Muscle layer of colon (tissue), 2 donors: ENCODE data around the gene PUM2.

Experiments used
- H3K27ac ChIP-seq: one replicate; pipeline ENCODE4 v1.7.0; 2013; ENCODE audit warnings: low read depth, mild to moderate bottlenecking, low read length, moderate library complexity
- H3K27me3 ChIP-seq, 2 donors: one replicate each; pipeline ENCODE4 v1.7.0; 2013; ENCODE audit warnings: low read length in 2 of 2, mild to moderate bottlenecking in 2 of 2; ENCODE audit not compliant: insufficient read depth in 2 of 2, control insufficient read depth in 1 of 2
- H3K36me3 ChIP-seq: one replicate; pipeline ENCODE4 v1.7.0; 2013; ENCODE audit warnings: mild to moderate bottlenecking, low read length; ENCODE audit not compliant: insufficient read depth
- H3K4me1 ChIP-seq: one replicate; pipeline ENCODE4 v1.7.0; 2013; ENCODE audit warnings: mild to moderate bottlenecking, low read length; ENCODE audit not compliant: insufficient read depth
- H3K4me3 ChIP-seq, 2 donors: one replicate each; pipeline ENCODE4 v1.7.0; 2013; ENCODE audit warnings: low read length in 2 of 2, low read depth in 1 of 2, mild to moderate bottlenecking in 1 of 2, moderate library complexity in 1 of 2
- H3K9ac ChIP-seq: one replicate; pipeline ENCODE4 v1.7.0; 2013; ENCODE audit warnings: low read length
- H3K9me3 ChIP-seq: one replicate; pipeline ENCODE4 v1.7.0; 2013; ENCODE audit warnings: mild to moderate bottlenecking, low read length
- donor health status: abdominal sarcoma.
- donor health status: Adenocarcinoma of cecum.

PUM2 gene

DNA sequence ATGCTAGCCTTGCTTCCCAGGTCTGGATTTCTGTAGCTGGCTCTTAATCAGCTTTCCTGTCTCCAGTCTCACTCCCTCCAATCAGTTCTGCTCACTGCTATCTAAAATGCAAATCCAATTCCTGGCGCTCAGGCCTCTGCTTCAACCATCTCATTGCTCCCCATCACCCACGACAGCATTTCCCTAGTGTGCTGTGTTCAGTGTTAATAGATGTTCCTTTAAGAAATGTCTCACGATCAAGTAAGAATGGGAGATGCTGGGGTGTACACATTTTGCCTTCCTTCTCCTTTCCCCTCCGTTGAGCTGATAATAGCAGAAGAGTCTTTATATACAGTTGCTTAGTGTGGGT lies 1.6 kb upstream of the PUM2 start:
- Histone ChIP-seq H3K27me3 (no peaks in the 10 kb centered on the region), H3K4me1 (peaks cover 34% of the 10 kb centered on the region), H3K4me3 (no peak overlapping the region), H3K36me3 (no peaks in the 10 kb centered on the region), H3K9me3 (no peaks in the 10 kb centered on the region), H3K9ac (peak overlapping the region; percentile 62), H3K27ac (peak overlapping the region; percentile 96)

DNA sequence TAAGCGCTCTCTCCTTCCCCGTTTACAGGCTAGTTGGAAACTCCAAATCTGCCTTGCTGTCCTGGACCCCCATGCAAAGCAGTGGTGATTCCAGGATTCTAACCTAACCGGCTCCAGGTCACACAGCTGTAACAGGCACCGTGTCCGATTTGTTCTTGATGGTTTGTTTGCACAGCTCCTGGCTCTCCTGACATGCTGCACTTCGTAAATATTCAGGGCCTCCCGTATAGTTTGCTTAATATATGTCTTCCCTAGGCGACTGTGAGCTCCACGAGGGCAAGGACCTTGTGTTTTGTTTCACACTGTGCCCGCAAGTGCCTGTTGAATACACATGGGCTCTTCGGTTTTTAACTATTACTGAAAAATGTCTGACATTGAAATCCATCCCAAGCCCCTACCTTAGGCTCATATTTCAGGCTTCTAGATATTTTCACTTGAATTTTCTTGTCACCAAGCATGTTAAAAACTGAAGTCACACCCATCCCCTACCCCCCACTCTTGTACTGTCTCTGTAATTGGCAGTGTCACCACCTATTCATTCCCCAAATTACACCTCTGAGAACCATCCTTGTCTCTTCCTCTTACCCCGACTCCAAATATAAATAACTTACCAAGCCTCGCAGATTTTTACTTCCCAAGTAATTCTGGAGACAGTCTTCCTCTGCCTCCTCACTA lies 1.0 kb upstream of the PUM2 start:
- peaks cover 39% of the 10 kb centered on the region for H3K4me1 ChIP-seq
- H3K36me3 ChIP-seq: no peaks in the 10 kb centered on the region

DNA sequence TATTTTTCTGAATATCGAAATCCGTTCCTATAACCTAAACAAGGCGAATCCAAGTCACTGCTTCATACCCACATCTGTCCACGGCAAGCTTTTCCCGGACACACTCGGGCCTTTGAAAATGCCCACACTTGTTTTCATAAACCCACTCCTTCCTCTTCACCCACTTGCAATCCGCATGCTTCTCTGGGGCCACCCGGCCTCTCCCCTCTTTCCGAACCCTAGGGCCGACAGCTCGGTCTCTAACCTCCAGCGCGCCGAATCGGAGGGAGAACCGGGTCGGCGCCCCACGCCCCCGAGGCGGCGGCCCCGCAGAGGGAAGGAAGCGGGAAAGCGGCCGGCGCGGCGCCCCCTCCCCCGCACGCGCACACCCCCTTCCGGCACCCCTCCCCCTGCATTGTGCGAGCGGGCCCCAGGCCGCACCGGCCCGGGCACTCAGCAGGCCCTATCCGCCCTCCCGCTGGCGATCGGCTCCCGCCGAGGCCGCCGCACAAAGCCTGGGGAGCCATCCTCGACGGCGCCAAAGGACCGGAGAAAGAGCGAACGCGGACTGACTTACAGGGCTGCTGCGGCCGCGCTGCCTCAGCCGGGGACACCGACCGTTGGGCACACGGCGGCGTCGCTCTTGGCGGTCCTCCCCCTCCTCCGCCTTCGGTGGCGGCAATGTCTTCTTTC lies 467 bp downstream of the PUM2 start:
- Histone ChIP-seq H3K36me3 (no peaks in the 10 kb centered on the region), H3K4me1 (peaks cover 45% of the 10 kb centered on the region), H3K9ac (peak overlapping the region; percentile 17), H3K4me3 (peak overlapping the region; percentile 79 to 93), H3K9me3 (no peaks in the 10 kb centered on the region), H3K27ac (peak overlapping the region; percentile 96), H3K27me3 (no peaks in the 10 kb centered on the region)

More for the DNA sequence above, 1.0 kb upstream of the PUM2 start:
- Histone ChIP-seq H3K9me3 (no peaks in the 10 kb centered on the region), H3K4me3 (peak overlapping the region; percentile 72 to 85), H3K27ac (peak overlapping the region; percentile 96), H3K27me3 (no peaks in the 10 kb centered on the region), H3K9ac (peak overlapping the region; percentile 62)

DNA sequence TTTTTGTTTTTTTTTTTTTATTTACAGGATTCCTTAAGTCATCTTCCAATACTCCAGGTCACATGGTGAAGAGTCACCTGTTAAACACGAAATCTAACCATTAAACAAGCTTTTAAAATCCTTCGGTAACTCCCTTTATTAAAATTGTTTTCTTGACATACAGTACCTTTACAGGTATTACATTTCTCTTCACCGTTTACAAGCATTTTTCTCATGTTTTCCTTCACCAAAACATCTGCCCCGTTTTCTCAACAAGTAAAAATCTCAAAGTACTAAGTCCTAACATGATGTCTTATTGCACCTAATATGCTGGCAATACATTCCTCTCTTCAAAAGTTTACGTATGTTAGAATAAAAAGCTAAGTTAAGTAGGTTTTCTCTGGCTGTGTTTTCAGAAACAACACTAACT lies 1.1 kb downstream of the PUM2 start:
- H3K9me3 ChIP-seq: no peaks in the 10 kb centered on the region
- peaks cover 45% of the 10 kb centered on the region for H3K4me1 ChIP-seq
- H3K27me3 ChIP-seq: no peaks in the 10 kb centered on the region
- peak overlapping the region; percentile 17 for H3K9ac ChIP-seq
- no peaks in the 10 kb centered on the region for H3K36me3 ChIP-seq
- peak overlapping the region; percentile 96 for H3K27ac ChIP-seq
- peak overlapping the region; percentile 79 to 93 for H3K4me3 ChIP-seq

DNA sequence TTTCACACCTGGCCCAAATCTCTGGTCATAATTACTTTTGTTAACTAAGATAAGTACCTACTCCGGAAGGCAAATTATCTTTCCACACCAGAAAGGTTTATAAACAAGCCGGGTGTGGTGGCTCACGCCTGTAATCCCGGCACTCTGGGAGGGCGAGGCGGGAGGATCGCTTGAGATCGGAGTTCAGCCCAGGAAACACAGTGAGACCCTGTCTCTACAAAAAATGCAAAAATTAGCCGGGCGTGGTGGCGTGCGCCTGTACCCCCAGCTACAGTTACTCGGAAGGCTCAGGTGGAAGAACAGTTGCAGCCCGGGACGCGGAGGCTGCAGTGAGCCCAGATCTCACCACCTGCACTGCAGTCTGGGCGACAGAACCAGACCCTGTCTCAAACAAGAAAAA lies 2.1 kb downstream of the PUM2 start:
- peaks cover 45% of the 10 kb centered on the region for H3K4me1 ChIP-seq
- H3K27ac ChIP-seq: no peak overlapping the region
- no peaks in the 10 kb centered on the region for H3K27me3 ChIP-seq
- H3K9ac ChIP-seq: no peak overlapping the region
- no peak overlapping the region for H3K4me3 ChIP-seq
- no peaks in the 10 kb centered on the region for H3K9me3 ChIP-seq
- H3K36me3 ChIP-seq: no peaks in the 10 kb centered on the region

DNA sequence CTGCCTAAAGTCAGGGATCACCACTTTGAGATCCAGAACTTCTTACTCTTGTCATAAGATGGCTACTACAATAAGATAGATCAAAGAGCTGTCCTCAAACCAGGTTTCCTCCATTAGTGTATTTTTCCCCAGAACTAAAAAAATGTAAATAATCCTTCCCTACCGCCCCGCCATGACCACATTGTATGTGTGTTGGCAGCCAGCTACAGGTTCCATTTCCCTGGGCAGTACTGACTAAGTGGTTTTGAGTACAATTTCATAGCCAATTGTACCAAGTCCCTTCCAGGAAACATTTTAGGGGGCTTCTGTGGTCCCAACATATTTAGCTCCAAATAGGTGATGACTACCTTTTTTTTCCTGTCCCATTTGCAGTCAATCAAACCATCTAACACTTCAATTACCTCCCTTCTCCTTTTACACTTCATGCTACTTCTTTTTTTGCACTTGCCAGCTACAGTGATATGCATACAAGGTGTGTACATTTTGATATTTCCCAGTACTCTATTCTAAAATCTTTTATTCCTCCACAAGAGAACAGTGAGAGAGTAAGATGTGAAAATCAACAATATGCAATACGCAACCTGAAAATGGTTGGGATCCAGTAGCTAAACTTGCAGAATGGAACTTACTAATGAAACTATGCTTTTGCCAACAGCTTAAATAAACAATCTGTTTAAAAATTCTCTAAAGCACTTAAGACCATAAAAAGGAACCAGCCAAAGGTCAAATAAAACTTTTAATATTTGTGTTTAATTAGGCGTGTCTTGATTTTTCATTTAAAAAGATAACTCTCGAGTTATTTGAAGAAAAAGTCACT lies 3.9 kb downstream of the PUM2 start:
- Histone ChIP-seq H3K27me3 (no peaks in the 10 kb centered on the region), H3K9ac (no peak overlapping the region), H3K27ac (no peak overlapping the region), H3K9me3 (no peaks in the 10 kb centered on the region), H3K36me3 (no peaks in the 10 kb centered on the region), H3K4me3 (no peak overlapping the region), H3K4me1 (peaks cover 38% of the 10 kb centered on the region)

DNA sequence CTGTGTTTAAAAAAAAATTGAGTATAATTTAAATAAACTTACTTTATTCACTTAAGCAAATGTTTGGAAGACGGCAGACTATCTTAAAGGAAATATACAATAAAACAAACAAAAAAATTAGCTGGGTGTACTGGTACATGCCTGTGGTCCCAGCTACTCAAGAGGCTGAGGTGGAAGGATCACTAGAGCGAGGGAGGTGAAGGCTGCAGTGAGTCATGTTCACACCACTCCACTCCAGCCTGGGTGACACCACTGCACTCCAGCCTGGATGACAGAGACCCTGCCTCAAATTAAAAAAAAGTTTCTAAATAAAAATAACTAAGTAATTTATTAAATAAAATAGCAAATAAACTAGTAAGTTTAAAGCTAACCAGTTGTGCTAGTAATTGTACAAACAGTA lies 7.5 kb downstream of the PUM2 start:
- no peaks in the 10 kb centered on the region for H3K27me3 ChIP-seq
- H3K9ac ChIP-seq: no peak overlapping the region
- no peaks in the 10 kb centered on the region for H3K9me3 ChIP-seq
- H3K4me1 ChIP-seq: peaks cover 33% of the 10 kb centered on the region
- H3K4me3 ChIP-seq: no peak overlapping the region
- no peak overlapping the region for H3K27ac ChIP-seq
- H3K36me3 ChIP-seq: no peaks in the 10 kb centered on the region

DNA sequence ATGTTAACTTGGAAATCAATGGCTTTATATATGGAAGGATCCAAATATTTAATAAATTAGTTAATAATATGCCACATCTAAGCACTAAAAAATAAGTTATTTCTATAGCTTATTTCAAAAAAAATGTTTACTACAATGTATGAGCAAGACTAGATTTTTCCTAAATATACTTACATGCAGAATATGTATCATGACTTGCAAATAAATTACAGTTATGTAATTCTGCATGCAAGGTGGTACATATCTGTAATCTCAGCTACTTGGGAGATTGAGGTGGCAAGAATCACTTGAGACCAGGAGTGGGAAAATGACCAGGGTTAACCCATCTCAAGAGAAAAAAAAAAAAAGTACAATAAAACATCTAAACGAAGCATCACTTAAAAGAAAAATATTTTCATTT lies 11.6 kb downstream of the PUM2 start:
- Histone ChIP-seq H3K4me1 (peaks cover 35% of the 10 kb centered on the region), H3K36me3 (no peaks in the 10 kb centered on the region), H3K9ac (no peak overlapping the region), H3K27ac (no peak overlapping the region), H3K4me3 (no peak overlapping the region), H3K27me3 (no peaks in the 10 kb centered on the region), H3K9me3 (no peaks in the 10 kb centered on the region)

DNA sequence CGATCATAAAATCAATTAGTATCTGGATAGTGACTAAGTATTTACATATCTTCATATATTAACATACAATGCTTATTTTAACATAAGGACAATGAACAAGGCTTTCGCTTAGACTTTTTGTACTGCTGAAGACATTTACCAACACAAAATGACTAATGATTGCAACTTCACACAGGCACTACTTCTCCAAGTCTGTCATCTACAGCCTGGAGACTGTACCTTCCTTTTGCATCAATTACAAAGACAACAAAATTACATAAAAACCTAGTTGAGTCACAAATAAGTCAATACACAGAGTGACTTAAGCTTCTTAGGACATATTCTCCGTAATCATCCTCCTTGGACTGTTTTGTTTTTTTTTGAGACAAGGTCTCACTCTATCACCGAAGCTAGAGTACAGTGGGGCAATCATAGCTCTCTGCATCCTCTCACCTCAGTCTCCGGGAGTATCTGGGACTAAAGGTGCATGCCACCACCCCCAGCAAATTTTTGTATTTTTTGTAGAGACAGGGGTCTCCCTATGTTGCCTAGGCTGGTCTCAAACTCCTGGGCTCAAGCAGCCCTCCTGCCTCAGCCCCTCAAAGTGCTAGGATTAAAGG lies 15.9 kb downstream of the PUM2 start:
- Histone ChIP-seq H3K9me3 (peaks cover 5% of the 10 kb centered on the region), H3K4me3 (no peak overlapping the region), H3K36me3 (no peaks in the 10 kb centered on the region), H3K9ac (no peak overlapping the region), H3K27ac (no peak overlapping the region), H3K4me1 (peaks cover 37% of the 10 kb centered on the region), H3K27me3 (no peaks in the 10 kb centered on the region)

DNA sequence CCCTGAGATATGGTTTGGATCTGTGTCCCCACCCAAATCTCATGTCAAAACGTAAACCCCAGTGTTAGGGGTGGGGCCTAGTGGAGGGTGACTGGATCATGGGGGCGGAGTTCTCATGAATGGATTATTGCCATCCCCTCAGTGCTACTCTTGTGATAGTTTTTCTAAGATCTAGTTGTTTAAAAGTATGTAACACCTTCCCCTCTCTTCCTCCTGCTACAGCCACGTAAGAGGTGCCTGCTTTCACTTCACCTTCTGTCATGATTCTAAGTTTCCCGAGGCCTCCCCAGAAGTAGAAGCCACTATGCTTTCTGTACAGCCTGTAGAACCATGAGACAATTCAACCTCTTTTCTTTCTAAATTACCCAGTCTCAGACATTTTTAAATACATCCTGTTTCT lies 16.9 kb downstream of the PUM2 start:
- Histone ChIP-seq H3K27me3 (no peaks in the 10 kb centered on the region), H3K9ac (no peak overlapping the region), H3K36me3 (no peaks in the 10 kb centered on the region), H3K4me1 (peaks cover 37% of the 10 kb centered on the region), H3K9me3 (peaks cover 5% of the 10 kb centered on the region), H3K27ac (no peak overlapping the region), H3K4me3 (no peak overlapping the region)

DNA sequence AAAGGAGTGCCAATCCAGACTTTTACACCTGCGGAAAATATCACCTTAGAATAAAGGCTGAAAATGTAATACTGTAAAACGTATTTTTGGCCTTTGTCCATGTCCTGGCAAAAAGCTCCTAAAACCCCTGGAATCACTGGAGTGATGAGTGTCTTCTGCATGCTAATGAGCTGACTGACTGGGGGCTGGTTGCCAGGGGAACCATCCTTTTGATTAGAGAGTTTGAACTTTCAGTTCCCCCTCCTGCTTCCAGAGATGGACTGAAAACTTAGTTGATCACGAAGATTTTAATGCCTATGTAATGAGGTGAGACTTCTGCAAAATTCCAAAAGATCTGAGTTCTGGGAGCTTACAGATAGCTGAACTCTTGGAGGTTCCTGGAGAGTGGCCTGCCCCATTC lies 20.5 kb downstream of the PUM2 start:
- Histone ChIP-seq H3K36me3 (peaks cover 4% of the 10 kb centered on the region), H3K9ac (no peak overlapping the region), H3K27ac (no peak overlapping the region), H3K4me3 (no peak overlapping the region), H3K27me3 (no peaks in the 10 kb centered on the region), H3K9me3 (peaks cover 5% of the 10 kb centered on the region), H3K4me1 (peaks cover 34% of the 10 kb centered on the region)
